Endothelial cell of umbilical vein (primary cell): ENCODE results near the gene BRCA2. TPM values are rescaled to one million over a fixed set of nuclear protein-coding genes. Genes with fewer than 3 reads are reported as not detected.

Experiments used
- BruUV-seq: library from RNA; stranded (reverse); fragments of 400-500 nt; replicated peaks from 2 replicates; lab custom pipeline; 2021; lab: Mats Ljungman, UMichigan
- CTCF ChIA-PET: fragments of 300-600, 350-600 bp; sonication (Branson Sonifier 250); formaldehyde crosslinking; loops from one replicate; lab custom pipeline; 2021; ENCODE audit warnings: antibody characterized with exemption, inconsistent platforms; lab: Charles Lee
- POLR2A ChIA-PET: fragments of 300-600, 350-600 bp; sonication (Branson Sonifier 250); formaldehyde crosslinking; loops from one replicate; lab custom pipeline; 2021; ENCODE audit warnings: antibody characterized with exemption, inconsistent platforms; lab: Charles Lee
- DNase-seq: peaks from one replicate; pipeline ENCODE4 v3.0.0-alpha.2; 2011; ENCODE audit warnings: low read depth, low spot score
- FAIRE-seq: peaks from 2 replicates; lab custom pipeline; 2011; peaks lifted over from hg19 to GRCh38; lab: Jason Lieb, UNC
- H2AFZ ChIP-seq: 2 replicates; pipeline ENCODE4 v1.6.0; 2012; ENCODE audit warnings: low read depth, low read length, control low read depth, inconsistent platforms
- H3K27ac ChIP-seq: 2 replicates; pipeline ENCODE4 v1.5.1; 2011; ENCODE audit warnings: low read depth, mild to moderate bottlenecking, control low read depth, low read length, moderate library complexity; ENCODE audit not compliant: insufficient read depth
- H3K27me3 ChIP-seq, 2 experiments: 2 replicates each; pipeline versions ENCODE4 v1.6.0 to v1.6.1; 2011; ENCODE audit warnings: low read length in 2 of 2, mixed read lengths in 1 of 2; ENCODE audit not compliant: control insufficient read depth in 2 of 2, insufficient read depth in 2 of 2
- H3K36me3 ChIP-seq, 2 experiments: 2 replicates in 1 of 2; 3 replicates in 1 of 2; pipeline ENCODE4 v1.5.1; 2011; ENCODE audit warnings: low read length in 2 of 2, mild to moderate bottlenecking in 1 of 2, moderate library complexity in 1 of 2; ENCODE audit not compliant: control insufficient read depth in 2 of 2, insufficient read depth in 2 of 2; ENCODE audit errors: extremely low read depth in 1 of 2
- H3K4me1 ChIP-seq: 3 replicates; pipeline ENCODE4 v1.5.1; 2011; ENCODE audit warnings: mild to moderate bottlenecking, low read length; ENCODE audit not compliant: control insufficient read depth, insufficient read depth; ENCODE audit errors: extremely low read depth
- H3K4me2 ChIP-seq: 2 replicates; pipeline ENCODE4 v1.6.1; 2011; ENCODE audit warnings: low read length, control low read depth, mixed read lengths; ENCODE audit not compliant: insufficient read depth
- H3K4me3 ChIP-seq, 3 experiments: fragments of 200-600 bp in 1 of 3; sonication (generic), shearing (Covaris generic) in 1 of 3; replicated peaks in 1 of 3; 2 replicates each; pipeline ENCODE4 v1.5.1; 2011 to 2016; ENCODE audit warnings: control low read depth in 3 of 3, low read length in 3 of 3, mild to moderate bottlenecking in 2 of 3, inconsistent platforms in 1 of 3, low read depth in 1 of 3, moderate library complexity in 1 of 3; ENCODE audit not compliant: insufficient read depth in 1 of 3
- H3K79me2 ChIP-seq: 2 replicates; pipeline ENCODE4 v1.6.0; 2012; ENCODE audit warnings: low read length, inconsistent platforms; ENCODE audit not compliant: control insufficient read depth, insufficient read depth
- H3K9ac ChIP-seq: replicated peaks from 2 replicates; pipeline ENCODE3; 2011; ENCODE audit warnings: low read length, control low read depth; ENCODE audit not compliant: insufficient read depth; ENCODE audit errors: extremely low read depth
- H3K9me1 ChIP-seq: replicated peaks from 3 replicates; pipeline ENCODE4 v1.6.0; 2011; ENCODE audit warnings: mild to moderate bottlenecking, low read length; ENCODE audit not compliant: control insufficient read depth, insufficient read depth; ENCODE audit errors: extremely low read depth
- H3K9me3 ChIP-seq: replicated peaks from 2 replicates; pipeline ENCODE4 v1.5.1; 2012; ENCODE audit warnings: low read length, inconsistent platforms; ENCODE audit not compliant: control insufficient read depth, insufficient read depth
- H4K20me1 ChIP-seq: replicated peaks from 2 replicates; pipeline ENCODE3; 2011; ENCODE audit warnings: mild to moderate bottlenecking, low read length; ENCODE audit not compliant: control insufficient read depth, insufficient read depth; ENCODE audit errors: extremely low read depth
- EZH2 ChIP-seq: IDR thresholded peaks from 2 replicates; pipeline ENCODE4 v1.6.1; 2012; ENCODE audit warnings: borderline replicate concordance, low read depth, mild to moderate bottlenecking, moderate library complexity, low read length, inconsistent platforms; ENCODE audit not compliant: severe bottlenecking
- FOS ChIP-seq: IDR thresholded peaks from 2 replicates; pipeline ENCODE4 v1.6.1; 2011; ENCODE audit warnings: mild to moderate bottlenecking, low read length, moderate library complexity, borderline replicate concordance; ENCODE audit not compliant: insufficient read depth
- GATA2 ChIP-seq: IDR thresholded peaks from 2 replicates; pipeline ENCODE4 v1.7.0; 2011; ENCODE audit warnings: low read depth, mild to moderate bottlenecking, moderate library complexity, mixed read lengths, low read length; ENCODE audit not compliant: insufficient read length, insufficient read depth
- JUN ChIP-seq: IDR thresholded peaks from 2 replicates; pipeline ENCODE4 v1.6.1; 2011; ENCODE audit warnings: borderline replicate concordance, low read depth; ENCODE audit not compliant: insufficient read length, insufficient read depth
- MYC ChIP-seq: IDR thresholded peaks from one replicate; pipeline ENCODE4 v1.6.1; 2011; ENCODE audit warnings: mild to moderate bottlenecking, low read depth, low read length
- POLR2A ChIP-seq: IDR thresholded peaks from 2 replicates; pipeline ENCODE4 v1.6.1; 2012; ENCODE audit warnings: low read depth, mild to moderate bottlenecking, control low read depth, low read length
- POLR2AphosphoS5 ChIP-seq: IDR thresholded peaks from 2 replicates; pipeline ENCODE4 v1.6.1; 2012; ENCODE audit warnings: low read depth, mild to moderate bottlenecking, control low read depth, low read length, moderate library complexity; ENCODE audit not compliant: insufficient read depth
- dilution Hi-C: fragments of 300-500 bp; cut with MboI; formaldehyde crosslinking; loops from one replicate; pipeline ENCODE4 v1.15.0; 2019; ENCODE audit warnings: low sequenced_read_pairs; ENCODE audit not compliant: extremely low pct_ligation_motif_present
- intact Hi-C: fragments of 100-400 bp; cut with micrococcal nuclease; formaldehyde crosslinking; loops from one replicate; pipeline ENCODE4 v1.10.0; 2022
- polyA plus RNA-seq, 4 experiments: library from polyadenylated mRNA; depleted of rRNA in 3 of 4; stranded (reverse) in 3 of 4; unstranded in 1 of 4; fragments of >200 nt; gene quantifications; 2 replicates each; pipeline versions ENCODE4 v1.2.1 to v1.2.3, GENCODE V29; 2011 to 2012; ENCODE audit warnings: missing spikeins in 1 of 4
- total RNA-seq: library from RNA; stranded (reverse); gene quantifications from 2 replicates; pipeline ENCODE4 v1.2.3, GENCODE V29; 2021
- TF ChIP-seq, protein P1 (sequence below), 2 donors: IDR thresholded peaks; 1 replicate in 1 of 2; 2 replicates in 1 of 2; pipeline ENCODE4 v1.5.1; 2011; ENCODE audit warnings: low read length in 2 of 2, mild to moderate bottlenecking in 2 of 2, moderate library complexity in 2 of 2, control low read depth in 1 of 2, inconsistent platforms in 1 of 2, low read depth in 1 of 2; ENCODE audit not compliant: insufficient read depth in 1 of 2; ENCODE audit errors: extremely low read depth in 1 of 2
- TF ChIP-seq, protein P2 (sequence below): IDR thresholded peaks from 2 replicates; pipeline ENCODE4 v1.6.1; 2011; ENCODE audit not compliant: insufficient read depth, insufficient read length

BRCA2 gene
- total and polyA plus RNA-seq, 2 donors (not counting 3 experiments of a cell fraction or from before 2014, with no cell fraction given): 2.9 to 17.5 TPM

- Histone ChIP-seq H3K9me3 (no peaks in the 10 kb centered on the region), H2AFZ (peak overlapping the region; percentile 95), H3K27ac (no peak overlapping the region), H4K20me1 (no peaks in the 10 kb centered on the region), H3K79me2 (no peaks in the 10 kb centered on the region), H3K4me3 (peak overlapping the region; percentile 48 to 79 (median 62)), H3K36me3 (no peaks in the 10 kb centered on the region), H3K4me1 (peaks cover 13% of the 10 kb centered on the region), H3K4me2 (peak overlapping the region; percentile 78), H3K27me3 (no peaks in the 10 kb centered on the region), H3K9ac (no peak overlapping the region), H3K9me1 (no peaks in the 10 kb centered on the region)
- TF ChIP-seq MYC (no peak), JUN (no peak), GATA2 (no peak), EZH2 (no peak), POLR2AphosphoS5 (no peak), FOS (no peak), POLR2A (no peak)
- TF ChIP-seq, protein P1, sequence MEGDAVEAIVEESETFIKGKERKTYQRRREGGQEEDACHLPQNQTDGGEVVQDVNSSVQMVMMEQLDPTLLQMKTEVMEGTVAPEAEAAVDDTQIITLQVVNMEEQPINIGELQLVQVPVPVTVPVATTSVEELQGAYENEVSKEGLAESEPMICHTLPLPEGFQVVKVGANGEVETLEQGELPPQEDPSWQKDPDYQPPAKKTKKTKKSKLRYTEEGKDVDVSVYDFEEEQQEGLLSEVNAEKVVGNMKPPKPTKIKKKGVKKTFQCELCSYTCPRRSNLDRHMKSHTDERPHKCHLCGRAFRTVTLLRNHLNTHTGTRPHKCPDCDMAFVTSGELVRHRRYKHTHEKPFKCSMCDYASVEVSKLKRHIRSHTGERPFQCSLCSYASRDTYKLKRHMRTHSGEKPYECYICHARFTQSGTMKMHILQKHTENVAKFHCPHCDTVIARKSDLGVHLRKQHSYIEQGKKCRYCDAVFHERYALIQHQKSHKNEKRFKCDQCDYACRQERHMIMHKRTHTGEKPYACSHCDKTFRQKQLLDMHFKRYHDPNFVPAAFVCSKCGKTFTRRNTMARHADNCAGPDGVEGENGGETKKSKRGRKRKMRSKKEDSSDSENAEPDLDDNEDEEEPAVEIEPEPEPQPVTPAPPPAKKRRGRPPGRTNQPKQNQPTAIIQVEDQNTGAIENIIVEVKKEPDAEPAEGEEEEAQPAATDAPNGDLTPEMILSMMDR (IDR thresholded peaks at IDR 0.05; ENCODE audit: extremely low read depth in 1 of 2, insufficient read depth in 1 of 2, low read depth in 1 of 2, low read length in 2 of 2): no peak
- TF ChIP-seq, protein P2, sequence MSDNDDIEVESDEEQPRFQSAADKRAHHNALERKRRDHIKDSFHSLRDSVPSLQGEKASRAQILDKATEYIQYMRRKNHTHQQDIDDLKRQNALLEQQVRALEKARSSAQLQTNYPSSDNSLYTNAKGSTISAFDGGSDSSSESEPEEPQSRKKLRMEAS: no peak
- DNase-seq (no peak), FAIRE-seq (no peak)
- BruUV-seq: no TSS peak
- CTCF ChIA-PET: interaction anchor here (0.8 to 2.8 kb wide), 3 partner anchors 14 to 519 kb away, joined by 3 to 10 read pairs (median 4); no protein-coding TSS in a partner anchor
- POLR2A ChIA-PET: no interaction called here
- dilution Hi-C loops: no loop called here
- intact Hi-C loops: loop anchor here (5.0 to 10.0 kb wide), 2 partner anchors 108 to 184 kb away; partner anchors contain the start of gene N4BP2L2
These were observed 113.5 kb downstream of the BRCA2 start for GRCh38 chr13:32428581-32429432.
